Stimulated activated naive CD8-positive, alpha-beta T cell treated with anti-CD3 and anti-CD28 coated beads, Interleukin-15, amount 100 ng/mL, for 72 hours (primary cell): ENCODE results near the gene ZNF609.

Experiments
- ATAC-seq: fragments of 150-1000 bp; cut with Tn5 transposase; 2 replicates; pipeline ENCODE4 v1.10.0; 2021; ENCODE audit warnings: mild to moderate bottlenecking, moderate library complexity
- DNase-seq, 2 donors: peaks; one replicate each; pipeline ENCODE4 v3.0.0; 2021 to 2022
- H3K27ac Mint-ChIP-seq, 2 donors: one replicate each; pipeline ENCODE4 v1.8.0; 2022; ENCODE audit warnings: mild to moderate bottlenecking in 2 of 2, mixed read lengths in 2 of 2, moderate library complexity in 2 of 2
- H3K27me3 Mint-ChIP-seq: one replicate; pipeline ENCODE4 v1.8.0; 2022; ENCODE audit warnings: mixed read lengths
- H3K4me1 Mint-ChIP-seq: one replicate; pipeline ENCODE4 v1.8.0; 2022; ENCODE audit warnings: mild to moderate bottlenecking, mixed read lengths
- H3K4me3 Mint-ChIP-seq, 2 donors: one replicate each; pipeline ENCODE4 v1.8.0; 2022; ENCODE audit warnings: mild to moderate bottlenecking in 2 of 2, mixed read lengths in 2 of 2, moderate library complexity in 1 of 2
- H3K9me3 Mint-ChIP-seq, 2 donors: one replicate each; pipeline ENCODE4 v1.8.0; 2022; ENCODE audit warnings: mixed read lengths in 2 of 2

Gene ZNF609

GRCh38 chr15:64507293-64507802 lies 47.0 kb downstream of the ZNF609 start:
- DNase-seq (peak in 1 of 2 donors; percentile 23), ATAC-seq (peak; percentile 91)
- H3K9me3 Mint-ChIP-seq = no peaks in the 10 kb centered on the region
- H3K4me3 Mint-ChIP-seq = peak overlapping the region; percentile 43 to 52
- H3K27ac Mint-ChIP-seq = peak overlapping the region; percentile 34 to 87
- H3K4me1 Mint-ChIP-seq = peaks cover 82% of the 10 kb centered on the region
- H3K27me3 Mint-ChIP-seq = no peaks in the 10 kb centered on the region

- no peak for DNase-seq
- peaks cover 78% of the 10 kb centered on the region for H3K4me1 Mint-ChIP-seq
- H3K27ac Mint-ChIP-seq = no peak overlapping the region
- no peak for ATAC-seq
- H3K4me3 Mint-ChIP-seq = peak overlapping the region in 1 of 2 donors; percentile 52
- H3K27me3 Mint-ChIP-seq = no peaks in the 10 kb centered on the region
- H3K9me3 Mint-ChIP-seq = no peaks in the 10 kb centered on the region
Observed at GRCh38 chr15:64507845-64508244, 47.5 kb downstream of the ZNF609 start.

DNA sequence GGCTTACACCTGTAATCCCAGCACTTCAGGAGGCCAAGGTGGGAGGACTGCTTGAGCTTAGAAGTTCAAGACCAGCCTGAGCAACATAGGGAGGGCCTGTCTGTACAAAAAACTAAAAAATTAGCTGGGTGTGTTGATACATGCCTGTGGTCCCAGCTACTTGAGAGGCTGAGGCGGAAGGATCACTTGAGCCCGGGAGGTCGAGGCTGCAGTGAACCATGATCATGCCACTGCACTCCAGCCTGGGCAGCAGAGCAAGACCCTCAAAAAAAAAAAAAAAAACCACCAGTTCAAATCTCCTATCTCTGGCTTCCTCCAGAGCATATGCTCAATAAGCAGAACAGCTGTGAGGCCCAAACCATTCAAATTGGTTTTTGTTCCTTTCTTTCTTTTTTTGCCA lies 53.4 kb downstream of the ZNF609 start:
- peak overlapping the region; percentile 57 to 58 for H3K27ac Mint-ChIP-seq
- DNase-seq (no peak), ATAC-seq (no peak)
- peaks cover 69% of the 10 kb centered on the region for H3K4me1 Mint-ChIP-seq
- peak overlapping the region; percentile 59 to 66 for H3K4me3 Mint-ChIP-seq
- H3K9me3 Mint-ChIP-seq = no peaks in the 10 kb centered on the region
- no peaks in the 10 kb centered on the region for H3K27me3 Mint-ChIP-seq

GRCh38 chr15:64515196-64515595 lies 54.8 kb downstream of the ZNF609 start:
- Mint-ChIP-seq H3K27ac (no peak overlapping the region), H3K4me1 (peaks cover 65% of the 10 kb centered on the region), H3K4me3 (peak overlapping the region in 1 of 2 donors; percentile 33), H3K27me3 (no peaks in the 10 kb centered on the region), H3K9me3 (no peaks in the 10 kb centered on the region)
- DNase-seq = no peak
- no peak for ATAC-seq

DNA sequence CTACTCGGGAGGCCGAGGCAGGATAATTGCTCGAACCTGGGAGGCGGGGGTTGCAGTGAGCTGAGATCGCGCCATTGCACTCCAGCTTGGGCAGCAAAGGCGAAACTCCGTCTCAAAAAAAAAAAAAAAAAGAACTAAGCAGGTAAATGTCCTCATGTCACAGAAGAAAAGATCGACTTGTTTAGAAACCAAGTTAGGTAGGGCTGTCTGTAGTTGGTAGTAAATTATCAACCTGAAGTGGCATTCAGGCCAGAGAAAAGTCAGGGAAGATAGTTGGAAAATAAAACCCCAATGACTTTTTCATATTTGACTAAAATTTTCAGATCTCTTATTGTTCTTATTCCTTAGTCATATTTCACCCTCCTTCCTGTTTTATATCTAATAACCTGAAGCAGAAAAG lies 55.4 kb downstream of the ZNF609 start:
- Mint-ChIP-seq H3K27ac (peak overlapping the region in 1 of 2 donors; percentile 16), H3K9me3 (no peaks in the 10 kb centered on the region), H3K27me3 (no peaks in the 10 kb centered on the region), H3K4me3 (no peak overlapping the region), H3K4me1 (peaks cover 59% of the 10 kb centered on the region)
- DNase-seq (no peak), ATAC-seq (no peak)

GRCh38 chr15:64519897-64520296 lies 59.5 kb downstream of the ZNF609 start:
- Mint-ChIP-seq H3K9me3 (no peaks in the 10 kb centered on the region), H3K27ac (no peak overlapping the region), H3K27me3 (no peaks in the 10 kb centered on the region), H3K4me3 (no peak overlapping the region), H3K4me1 (peaks cover 47% of the 10 kb centered on the region)
- no peak for ATAC-seq
- DNase-seq = no peak

DNA sequence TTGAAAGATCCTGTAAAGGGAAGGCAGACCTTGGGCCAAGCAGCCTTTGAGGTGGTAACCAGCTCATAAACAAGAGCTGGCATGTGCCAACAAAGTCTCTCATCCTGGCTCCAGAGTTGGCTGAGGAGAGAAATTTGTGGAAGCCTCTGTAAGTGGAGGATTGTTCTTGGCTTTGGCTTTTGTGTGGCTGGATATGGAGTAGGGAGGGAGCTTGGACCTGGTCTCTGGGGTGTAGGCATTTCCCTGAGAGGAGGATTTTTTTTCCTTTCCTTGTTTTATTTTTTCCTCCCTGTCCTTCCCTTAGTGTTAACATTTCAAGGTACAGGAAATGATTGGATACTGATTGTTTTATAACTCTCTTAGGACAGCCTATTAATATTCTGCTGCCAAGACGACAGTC lies 60.8 kb downstream of the ZNF609 start:
- Mint-ChIP-seq H3K27ac (no peak overlapping the region), H3K9me3 (no peaks in the 10 kb centered on the region), H3K27me3 (no peaks in the 10 kb centered on the region), H3K4me1 (peaks cover 56% of the 10 kb centered on the region), H3K4me3 (no peak overlapping the region)
- DNase-seq (no peak), ATAC-seq (no peak)

GRCh38 chr15:64521726-64522164 lies 61.4 kb downstream of the ZNF609 start:
- Mint-ChIP-seq H3K9me3 (no peaks in the 10 kb centered on the region), H3K4me3 (no peak overlapping the region), H3K27ac (peak overlapping the region in 1 of 2 donors; percentile 63), H3K27me3 (no peaks in the 10 kb centered on the region), H3K4me1 (peaks cover 61% of the 10 kb centered on the region)
- no peak for DNase-seq
- no peak for ATAC-seq

DNA sequence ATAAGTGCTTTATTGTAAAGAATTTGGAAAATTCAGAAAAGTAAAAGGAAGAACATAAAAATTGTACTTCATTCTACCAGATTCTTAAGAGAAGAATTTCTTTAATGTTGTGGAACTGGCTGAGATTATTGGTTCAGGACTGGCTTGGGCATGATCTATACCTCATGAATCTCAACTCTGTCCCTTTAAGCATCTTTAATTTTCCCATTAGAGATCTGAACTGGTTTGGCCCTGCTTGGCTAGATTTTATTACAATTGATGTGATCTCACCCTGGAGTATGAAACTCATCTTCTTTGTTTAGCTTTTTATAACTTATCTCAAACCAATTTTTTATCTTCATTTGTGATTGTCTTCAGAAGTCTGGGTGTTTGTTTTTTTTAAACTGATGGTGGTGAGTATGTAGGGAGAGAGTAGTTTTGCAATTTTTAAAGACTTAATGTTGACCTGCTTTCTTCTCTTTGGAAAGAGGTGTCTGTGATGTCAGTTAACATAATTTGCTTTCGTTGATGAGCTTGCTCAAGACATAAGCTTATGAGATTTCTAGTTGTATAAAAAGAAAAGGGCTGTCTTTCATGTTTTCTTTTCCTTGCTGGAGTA lies 61.9 kb downstream of the ZNF609 start:
- no peak overlapping the region for H3K4me3 Mint-ChIP-seq

DNA sequence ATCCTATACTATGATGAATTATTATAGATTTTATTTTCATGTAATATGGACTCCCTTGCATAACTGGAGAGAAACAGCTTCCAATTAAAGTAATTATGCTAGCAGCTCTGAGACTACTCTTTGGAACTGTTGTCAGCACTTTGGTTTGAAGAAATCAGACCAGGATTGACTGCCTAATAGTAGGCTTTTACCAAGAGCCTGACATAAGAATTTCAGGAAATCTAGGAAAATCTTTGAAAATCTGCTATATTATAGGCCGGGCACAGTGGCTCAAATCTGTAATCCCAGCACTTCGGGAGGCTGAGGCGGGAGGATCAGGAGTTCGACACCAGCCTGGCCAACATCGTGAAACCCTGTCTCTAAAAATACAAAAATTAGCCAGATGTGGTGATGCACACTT lies 62.9 kb downstream of the ZNF609 start:
- Mint-ChIP-seq H3K9me3 (no peaks in the 10 kb centered on the region), H3K27me3 (no peaks in the 10 kb centered on the region), H3K27ac (no peak overlapping the region), H3K4me1 (peaks cover 71% of the 10 kb centered on the region), H3K4me3 (no peak overlapping the region)
- DNase-seq (no peak), ATAC-seq (no peak)

More for the DNA sequence above, 61.9 kb downstream of the ZNF609 start:
- no peak for DNase-seq
- ATAC-seq = no peak
- no peak overlapping the region for H3K27ac Mint-ChIP-seq
- no peaks in the 10 kb centered on the region for H3K9me3 Mint-ChIP-seq
- H3K27me3 Mint-ChIP-seq = no peaks in the 10 kb centered on the region
- peaks cover 67% of the 10 kb centered on the region for H3K4me1 Mint-ChIP-seq

- ATAC-seq (no peak), DNase-seq (no peak)
- Mint-ChIP-seq H3K27me3 (no peaks in the 10 kb centered on the region), H3K4me1 (peaks cover 69% of the 10 kb centered on the region), H3K27ac (no peak overlapping the region), H3K4me3 (no peak overlapping the region), H3K9me3 (no peaks in the 10 kb centered on the region)
Observed at GRCh38 chr15:64524778-64525177, 64.4 kb downstream of the ZNF609 start.

DNA sequence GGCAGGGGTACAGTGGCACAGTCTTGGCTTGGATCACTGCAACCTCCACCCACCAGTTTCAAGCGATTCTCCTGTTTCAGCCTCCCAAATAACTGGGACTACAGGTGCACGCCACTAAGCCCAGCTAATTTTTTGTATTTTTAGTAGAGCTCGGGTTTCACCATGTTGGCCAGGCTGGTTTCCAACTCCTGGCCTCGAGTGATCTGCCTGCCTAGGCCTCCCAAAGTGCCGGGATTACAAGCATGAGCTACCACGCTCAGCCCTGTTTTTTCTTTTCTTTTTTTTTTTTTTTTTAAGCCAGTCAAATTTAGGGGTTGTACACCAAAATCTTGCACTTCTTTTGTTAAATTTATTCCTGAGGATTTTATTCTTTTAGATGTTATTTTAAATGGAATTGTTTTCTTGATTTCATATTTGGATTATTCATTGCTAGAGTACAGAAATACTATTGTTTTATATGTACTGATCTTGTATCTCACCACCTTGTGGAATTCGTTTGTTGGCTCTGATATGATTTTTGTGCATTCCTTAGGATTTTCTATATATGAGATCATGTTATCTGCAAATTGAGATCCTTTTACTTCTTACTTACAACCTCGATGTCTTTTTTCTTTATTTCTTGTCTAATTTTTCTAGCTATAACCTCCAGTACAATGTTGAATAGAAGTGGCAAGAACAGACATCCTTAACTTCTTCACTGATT lies 65.6 kb downstream of the ZNF609 start:
- H3K27ac Mint-ChIP-seq = no peak overlapping the region
- DNase-seq = no peak
- no peaks in the 10 kb centered on the region for H3K9me3 Mint-ChIP-seq
- no peak overlapping the region for H3K4me3 Mint-ChIP-seq
- H3K27me3 Mint-ChIP-seq = no peaks in the 10 kb centered on the region
- H3K4me1 Mint-ChIP-seq = peaks cover 76% of the 10 kb centered on the region
- no peak for ATAC-seq

DNA sequence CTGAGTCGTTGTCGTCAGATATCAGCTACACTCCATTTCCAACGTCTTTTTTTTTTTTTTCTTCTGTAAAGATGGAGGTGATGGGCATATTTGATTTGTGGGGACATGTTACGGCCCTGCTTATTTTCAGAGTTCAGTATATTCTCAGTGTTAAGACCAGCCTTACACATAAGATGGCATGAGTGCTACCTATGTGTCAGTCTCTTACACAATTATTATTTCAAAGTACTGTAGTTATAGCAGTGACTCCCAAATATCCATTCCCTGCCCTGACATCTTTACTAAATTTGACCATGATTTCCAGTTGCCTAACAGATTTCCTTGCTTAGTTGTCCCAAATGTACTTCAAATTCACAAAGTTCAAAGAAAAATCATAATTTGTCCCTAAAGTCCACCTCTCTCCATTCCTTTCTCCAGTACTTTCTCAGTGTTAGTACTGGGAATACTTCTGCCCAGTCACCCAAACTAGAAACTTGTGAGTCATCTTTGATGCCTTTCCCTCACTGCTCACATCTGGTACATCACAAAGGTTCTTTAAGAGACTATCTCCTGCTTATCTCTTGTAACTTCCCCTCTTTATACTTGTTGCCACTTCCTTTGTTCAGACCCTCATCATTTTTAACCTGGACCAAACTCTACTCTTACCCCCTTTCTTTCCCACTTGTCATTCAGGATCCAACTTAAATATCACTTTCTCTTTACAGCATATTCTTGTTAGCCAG lies 67.0 kb downstream of the ZNF609 start:
- DNase-seq (no peak), ATAC-seq (no peak)
- Mint-ChIP-seq H3K4me3 (no peak overlapping the region), H3K9me3 (no peaks in the 10 kb centered on the region), H3K27me3 (no peaks in the 10 kb centered on the region), H3K4me1 (peaks cover 76% of the 10 kb centered on the region), H3K27ac (no peak overlapping the region)

- Mint-ChIP-seq H3K27me3 (no peaks in the 10 kb centered on the region), H3K4me1 (peaks cover 88% of the 10 kb centered on the region), H3K9me3 (no peaks in the 10 kb centered on the region), H3K4me3 (no peak overlapping the region), H3K27ac (no peak overlapping the region)
- no peak for DNase-seq
- ATAC-seq = no peak
Observed at GRCh38 chr15:64528871-64529270, 68.5 kb downstream of the ZNF609 start.

GRCh38 chr15:64530472-64530871 lies 70.1 kb downstream of the ZNF609 start:
- ATAC-seq (no peak), DNase-seq (no peak)
- no peak overlapping the region for H3K4me3 Mint-ChIP-seq
- H3K4me1 Mint-ChIP-seq = peaks cover 92% of the 10 kb centered on the region
- no peaks in the 10 kb centered on the region for H3K27me3 Mint-ChIP-seq
- H3K27ac Mint-ChIP-seq = no peak overlapping the region
- no peaks in the 10 kb centered on the region for H3K9me3 Mint-ChIP-seq

- Mint-ChIP-seq H3K9me3 (no peaks in the 10 kb centered on the region), H3K4me3 (no peak overlapping the region), H3K27ac (no peak overlapping the region), H3K4me1 (peaks cover 92% of the 10 kb centered on the region), H3K27me3 (no peaks in the 10 kb centered on the region)
- no peak for DNase-seq
- no peak for ATAC-seq
Observed at GRCh38 chr15:64530918-64531317, 70.5 kb downstream of the ZNF609 start.
